T-helper 2 cell treated with Interferon-gamma antibody and Interleukin-4, amounts not matched to agents 100 ng/mL and 5 ng/mL, for 36 hours (primary cell): Measurements from ENCODE around the gene GFOD1. TPM values are rescaled to one million over a fixed set of nuclear protein-coding genes. Genes with fewer than 3 reads are reported as not detected.

Experiments used
- intact Hi-C: fragments of 100-400 bp; cut with micrococcal nuclease; formaldehyde crosslinking; loops from one replicate; pipeline ENCODE4 v1.15.1; 2023
- total RNA-seq: library from RNA; stranded (reverse); gene quantifications from 2 replicates; pipeline ENCODE4 v1.2.3, GENCODE V29; 2022

GFOD1 gene, protein sequence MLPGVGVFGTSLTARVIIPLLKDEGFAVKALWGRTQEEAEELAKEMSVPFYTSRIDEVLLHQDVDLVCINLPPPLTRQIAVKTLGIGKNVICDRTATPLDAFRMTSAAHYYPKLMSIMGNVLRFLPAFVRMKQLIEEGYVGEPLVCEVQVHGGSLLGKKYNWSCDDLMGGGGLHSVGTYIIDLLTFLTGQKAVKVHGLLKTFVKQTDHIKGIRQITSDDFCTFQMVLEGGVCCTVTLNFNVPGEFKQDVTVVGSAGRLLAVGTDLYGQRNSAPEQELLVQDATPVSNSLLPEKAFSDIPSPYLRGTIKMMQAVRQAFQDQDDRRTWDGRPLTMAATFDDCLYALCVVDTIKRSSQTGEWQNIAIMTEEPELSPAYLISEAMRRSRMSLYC
- total RNA-seq, result 5.3 and 5.4 TPM in 2 replicates

DNA sequence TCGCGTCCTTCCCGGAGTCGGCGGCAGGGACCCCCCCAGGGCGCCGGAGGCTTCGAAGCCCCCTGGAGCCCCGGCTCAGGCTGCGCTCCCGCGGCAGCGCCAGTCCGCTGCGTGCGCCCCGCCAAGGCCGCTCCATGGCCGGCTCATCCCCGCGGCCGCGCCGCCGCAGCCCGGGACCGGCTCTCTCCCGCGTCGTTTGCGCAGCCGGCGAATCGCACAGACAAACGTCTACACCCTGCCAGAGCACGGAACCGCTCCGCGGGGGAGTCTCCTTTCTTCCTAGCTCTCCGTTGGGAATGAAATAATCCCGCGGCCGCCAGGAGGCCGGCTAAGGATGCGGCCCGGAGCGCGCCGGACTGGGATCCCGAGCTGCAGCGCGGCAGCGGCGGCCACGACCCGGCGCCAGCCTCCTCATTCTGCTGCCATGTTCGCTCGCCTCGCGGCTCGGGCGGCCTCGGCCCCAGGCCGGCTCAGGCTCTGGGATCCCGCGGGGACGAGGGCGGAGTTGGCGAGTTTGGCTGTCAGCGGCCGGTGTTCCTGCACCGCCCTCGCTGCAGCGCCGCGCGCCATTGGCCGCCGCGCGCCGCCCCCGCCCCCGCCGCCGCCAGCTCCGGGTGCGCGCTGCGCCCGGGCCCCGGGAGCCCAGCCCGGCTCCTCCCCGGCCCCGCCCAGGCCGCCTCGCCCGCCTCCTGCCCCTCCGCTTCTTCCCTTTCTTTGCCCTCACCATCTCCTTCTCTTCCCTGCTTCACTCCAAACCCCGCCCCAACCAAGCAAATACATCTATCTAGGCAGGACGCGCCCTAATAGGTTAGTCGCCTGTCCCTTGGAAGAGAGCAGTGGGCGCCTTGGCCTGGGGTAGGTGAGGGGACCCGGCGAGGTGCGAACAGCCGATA is at the start of gene GFOD1:
Gene GFOD1 (minus strand): TSS at position 479 of the 893 bp plus-strand sequence. CDS start 710 bp downstream, outside the sequence.
- intact Hi-C loops, result loop anchor here (1.0 to 2.0 kb wide), 4 partner anchors 33 to 159 kb away; partner anchors contain the start of genes NOL7 and TBC1D7

DNA sequence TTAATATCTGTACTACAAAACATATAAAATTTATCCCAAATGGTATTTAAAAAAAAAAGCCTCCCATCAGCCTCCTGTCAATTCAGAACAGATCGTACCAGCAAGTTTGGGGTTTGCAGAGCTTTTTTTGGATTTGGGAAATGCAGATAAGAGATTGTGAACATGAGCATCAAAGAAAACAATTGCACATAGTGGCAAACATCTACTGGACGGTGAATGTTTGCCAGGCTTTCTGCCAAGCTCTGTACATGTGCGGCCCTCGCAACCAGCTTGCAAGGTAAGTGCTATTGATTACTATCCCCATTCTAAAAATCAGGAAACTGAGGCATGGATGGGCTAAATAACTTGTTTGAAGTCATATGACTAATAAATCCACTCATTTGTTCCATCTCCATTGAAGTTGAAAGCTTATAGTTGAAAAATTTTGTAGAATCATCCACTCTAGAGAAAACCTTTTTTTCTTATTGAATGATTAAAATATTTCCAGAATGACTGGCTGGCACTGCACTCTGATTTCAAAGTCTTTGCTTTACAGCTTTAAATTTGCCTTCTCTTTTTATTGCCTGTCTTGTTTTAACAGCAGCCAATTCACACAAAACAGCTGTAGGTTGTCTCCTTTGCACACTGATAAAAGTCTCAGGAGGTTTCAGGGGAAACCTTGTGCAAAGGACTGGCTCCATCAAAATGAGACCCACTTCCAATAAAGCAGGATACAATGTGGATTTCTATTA is 49.6 kb upstream of the GFOD1 start:
- intact Hi-C loops, result no loop called here

DNA sequence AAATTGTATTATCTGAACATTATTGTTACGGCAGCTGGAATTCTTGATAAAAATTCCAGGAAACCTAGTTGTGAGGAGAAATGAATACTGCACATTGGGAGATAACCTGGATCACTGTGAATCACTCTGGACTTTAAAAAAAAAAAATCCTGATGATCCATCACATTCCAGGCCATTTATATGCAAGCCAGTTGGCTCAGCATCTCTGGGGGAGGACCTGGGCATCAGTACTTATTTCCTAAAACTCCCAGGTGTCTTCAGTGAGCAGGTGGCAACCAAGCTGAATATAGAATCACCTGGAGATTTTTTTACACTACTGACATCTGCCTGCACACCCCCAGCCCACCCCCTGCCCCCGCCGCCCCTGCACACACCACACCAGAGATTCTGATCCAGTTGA is 47.9 kb upstream of the GFOD1 start:
- intact Hi-C loops, result no loop called here

DNA sequence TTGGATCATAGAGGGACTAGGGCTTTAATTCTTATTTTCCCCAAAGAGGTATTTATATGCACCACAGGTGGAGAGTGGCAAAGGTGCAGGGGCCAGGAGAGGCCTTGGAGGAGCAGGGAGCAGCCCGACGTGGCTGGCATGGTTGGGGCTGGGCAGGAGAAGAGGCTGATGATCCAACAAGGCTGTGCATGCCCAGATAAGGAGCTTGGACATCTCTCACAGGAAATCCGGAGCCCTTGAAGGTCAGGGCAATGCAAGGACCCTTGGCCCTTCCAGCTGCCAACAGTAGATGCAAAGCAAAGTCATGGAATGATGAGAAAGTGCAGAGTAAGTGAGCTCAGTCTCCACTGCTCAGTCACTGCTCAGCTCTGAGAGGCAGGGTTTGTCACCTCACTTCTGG is 47.1 kb upstream of the GFOD1 start:
- intact Hi-C loops, result no loop called here

DNA sequence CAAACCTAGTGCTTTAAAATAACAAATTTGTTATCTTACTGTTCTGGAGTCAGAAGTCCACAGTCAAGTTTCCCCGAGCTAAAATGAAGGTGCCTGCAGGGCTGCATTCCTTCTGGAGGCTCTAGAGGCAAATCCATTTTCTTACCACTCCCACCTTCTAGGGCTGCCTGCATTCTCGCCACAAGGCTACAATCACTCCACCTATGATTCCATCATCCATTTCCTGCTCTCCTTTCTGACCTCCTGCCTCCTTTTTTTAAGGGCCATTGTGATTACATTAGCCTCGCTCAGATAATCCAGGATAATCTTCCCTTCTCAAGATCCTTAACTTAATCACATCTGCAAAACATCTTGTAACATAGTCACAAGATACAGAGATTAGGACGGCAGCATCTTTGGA is 44.6 kb upstream of the GFOD1 start:
- intact Hi-C loops, result no loop called here

DNA sequence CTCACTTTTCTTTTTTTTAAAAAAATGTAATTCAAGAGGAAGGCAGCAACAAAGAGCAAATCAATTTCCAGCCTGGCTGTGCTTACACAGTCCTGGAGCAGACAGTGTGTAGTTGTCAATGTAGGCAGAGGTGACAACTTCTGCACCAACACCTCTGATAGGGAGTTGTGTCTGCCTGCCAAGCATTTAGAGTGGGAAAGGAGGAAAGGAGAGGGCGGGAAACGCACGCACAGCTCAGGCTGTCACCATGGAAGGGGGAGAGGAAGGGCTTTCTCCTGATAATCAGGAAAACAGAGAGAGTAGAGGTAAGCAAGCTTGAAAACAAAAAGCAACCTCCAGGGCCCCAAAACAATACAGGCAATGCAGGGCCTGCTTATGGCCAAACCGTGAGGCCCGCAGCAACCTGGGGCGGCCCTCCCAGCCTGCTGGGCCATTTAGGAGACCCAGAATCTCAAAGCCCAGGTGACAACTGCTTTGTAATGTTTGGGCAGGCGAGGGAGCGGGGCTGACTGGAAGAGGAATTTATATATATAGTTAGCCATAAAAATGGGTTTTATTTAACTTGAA is 41.5 kb upstream of the GFOD1 start:
- intact Hi-C loops, result no loop called here

DNA sequence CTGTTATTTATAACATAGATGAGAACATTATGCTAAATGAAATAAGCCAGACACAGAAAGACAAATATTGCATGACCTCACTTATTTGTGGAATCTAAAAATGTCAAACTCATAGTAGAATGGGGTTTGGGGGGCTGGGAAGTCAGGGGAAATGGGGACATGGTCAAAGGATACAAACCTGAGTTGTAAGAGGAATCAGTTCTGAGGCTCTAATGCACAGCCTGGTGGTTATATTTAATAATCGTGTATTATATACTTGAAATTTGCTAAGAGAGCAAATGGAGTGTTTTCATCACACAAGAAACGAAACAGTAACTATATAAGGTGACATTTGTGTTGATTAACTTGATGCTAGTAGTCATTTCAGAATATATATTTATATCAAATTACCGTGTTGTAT is 40.8 kb upstream of the GFOD1 start:
- intact Hi-C loops, result no loop called here

DNA sequence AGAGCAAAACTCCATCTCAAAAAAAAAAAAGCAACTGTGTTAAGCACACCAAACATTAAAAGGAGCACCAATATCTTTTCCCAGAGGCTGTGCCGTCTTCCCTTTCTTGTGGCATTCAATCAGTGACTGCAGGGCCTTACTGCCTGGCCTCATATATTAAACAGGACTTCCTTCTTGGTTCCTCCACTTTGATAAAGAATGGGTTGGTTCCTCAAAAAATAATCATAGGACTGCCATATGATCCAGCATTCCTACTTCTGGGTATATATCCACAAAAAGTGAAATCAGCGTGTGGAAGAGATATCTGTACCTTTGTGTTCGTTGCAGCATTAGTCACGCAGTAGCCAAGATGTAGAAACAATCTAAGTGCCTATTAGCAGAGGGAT is 40.3 kb upstream of the GFOD1 start:
- intact Hi-C loops, result no loop called here

DNA sequence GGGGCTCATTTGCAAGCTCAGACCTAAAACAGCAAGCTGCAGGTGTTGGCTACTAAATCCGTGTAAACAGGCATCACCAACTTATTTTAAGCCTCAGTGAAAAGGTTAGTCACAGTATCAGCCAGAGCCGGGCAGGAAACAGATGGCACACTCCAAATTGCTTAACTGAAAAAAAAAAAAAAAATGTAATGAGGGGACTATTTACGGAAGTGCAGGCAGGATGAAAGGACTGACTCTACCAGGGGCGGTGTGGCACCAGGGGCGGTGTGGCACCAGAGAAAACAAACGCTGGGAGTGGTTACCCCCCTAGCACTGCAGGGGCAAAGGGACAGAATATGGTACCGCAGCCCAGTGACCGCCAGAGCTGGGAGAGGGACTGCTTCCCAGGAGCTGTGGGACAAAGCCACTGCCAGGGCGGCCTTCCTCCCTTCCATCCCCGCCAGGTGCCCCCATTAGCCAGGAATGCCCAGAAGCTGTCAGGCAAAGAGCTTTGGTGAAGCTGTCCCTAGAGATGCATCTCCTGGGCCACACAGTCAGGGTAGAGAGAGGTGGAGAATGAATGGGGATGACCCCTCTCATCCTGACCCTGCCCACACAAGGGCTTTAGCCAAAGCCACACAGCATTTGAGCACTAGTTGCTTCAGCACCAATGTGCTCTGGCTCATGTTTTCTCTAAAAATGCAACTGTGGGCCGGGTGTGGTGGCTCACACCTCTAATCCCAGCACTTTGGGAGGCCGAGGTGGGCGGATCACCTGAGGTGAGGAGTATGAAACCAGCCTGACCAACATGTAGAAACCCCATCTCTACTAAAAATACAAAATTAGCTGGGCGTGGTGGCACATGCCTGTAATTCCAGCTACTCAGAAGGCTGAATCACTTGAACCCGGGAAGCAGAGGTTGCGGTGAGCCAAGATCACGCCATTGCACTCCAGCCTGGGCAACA is 39.6 kb upstream of the GFOD1 start:
- intact Hi-C loops, result no loop called here

DNA sequence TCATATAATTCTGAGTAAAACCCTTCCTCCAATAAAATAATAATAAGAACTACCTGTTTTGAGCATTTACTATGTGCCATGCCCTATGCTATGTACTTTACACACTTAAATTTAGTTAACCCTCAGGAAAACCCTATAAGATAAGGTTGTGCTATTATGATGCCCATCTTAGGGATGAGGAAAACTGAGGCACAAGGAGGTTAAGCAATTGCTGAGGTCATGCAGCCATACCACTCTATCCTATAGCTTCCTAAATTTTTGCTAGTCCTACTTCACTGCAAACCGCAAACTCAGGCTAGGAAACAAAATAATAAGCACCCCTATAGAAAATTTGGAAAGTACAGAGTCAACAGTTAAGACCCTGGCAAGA is 38.9 kb upstream of the GFOD1 start:
- intact Hi-C loops, result no loop called here

DNA sequence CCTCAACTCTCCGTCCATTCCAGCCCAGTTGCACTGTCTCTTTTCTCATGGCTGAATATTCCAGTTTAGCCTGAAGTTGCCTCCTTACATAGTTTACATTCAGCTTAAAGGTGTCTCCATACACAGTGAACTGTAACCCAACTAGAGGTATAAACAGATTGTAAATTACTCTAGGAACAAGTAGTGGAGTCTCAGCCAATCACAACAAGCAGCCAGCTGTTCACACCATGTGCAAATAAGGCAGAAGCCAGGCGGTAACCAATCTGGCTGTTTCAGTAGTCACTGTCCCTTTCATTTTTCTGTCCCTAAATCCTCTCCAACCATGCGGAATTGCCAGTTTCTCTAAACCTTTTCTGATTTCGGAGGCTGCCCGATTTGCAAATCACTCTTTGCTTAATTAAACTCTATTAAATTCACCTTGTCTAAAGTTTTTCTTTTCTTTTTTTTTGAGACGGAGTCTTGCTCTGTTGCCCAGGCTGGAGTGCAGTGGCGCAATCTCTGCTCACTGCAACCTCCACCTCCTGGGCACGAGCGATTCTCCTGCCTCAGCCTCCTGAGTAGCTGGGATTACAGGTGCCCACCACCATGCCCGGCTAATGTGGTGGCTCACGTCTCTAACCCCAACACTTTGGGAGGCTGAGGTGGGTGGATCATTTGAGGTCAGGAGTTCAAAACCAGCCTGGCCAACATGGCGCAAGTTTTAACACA is 37.6 kb upstream of the GFOD1 start:
- intact Hi-C loops, result no loop called here

DNA sequence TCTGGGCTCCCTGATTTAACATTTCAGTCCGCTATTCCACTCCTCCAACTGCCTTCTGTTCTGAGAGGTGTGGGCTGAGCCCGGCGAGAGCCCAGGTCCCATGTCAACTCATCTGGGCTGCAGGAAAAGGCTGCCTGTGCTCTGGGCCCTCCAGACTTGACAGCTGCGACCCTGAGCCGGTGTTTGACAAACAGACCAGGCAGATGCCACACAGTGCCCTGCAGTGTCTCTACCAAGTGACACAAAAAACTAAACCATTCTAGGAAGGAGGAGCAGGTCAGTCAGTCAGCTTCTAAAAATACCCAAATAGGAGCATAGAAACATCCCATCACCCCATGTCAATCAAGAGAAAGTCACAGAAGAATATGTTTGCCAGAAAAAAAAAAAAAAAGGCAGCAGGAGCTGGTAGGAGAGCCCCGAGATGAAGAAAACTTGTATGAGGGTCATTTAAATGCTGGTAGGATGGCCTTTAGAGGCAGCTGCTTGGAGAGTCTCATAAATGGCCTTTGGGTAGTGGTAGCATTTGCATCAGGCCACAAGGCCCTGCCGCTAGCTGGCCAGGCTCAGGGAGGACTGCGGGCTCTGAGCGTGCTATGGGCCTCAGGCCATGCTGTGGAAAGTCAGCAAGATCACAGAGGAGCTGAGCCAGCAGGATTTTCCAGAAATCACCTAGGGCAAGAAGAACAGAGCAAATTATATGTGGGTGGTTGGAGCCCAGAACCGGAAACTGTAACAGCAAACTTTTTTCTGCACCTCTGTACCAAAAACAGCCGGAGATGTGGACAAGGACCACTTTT is 36.6 kb upstream of the GFOD1 start:
- intact Hi-C loops, result no loop called here

DNA sequence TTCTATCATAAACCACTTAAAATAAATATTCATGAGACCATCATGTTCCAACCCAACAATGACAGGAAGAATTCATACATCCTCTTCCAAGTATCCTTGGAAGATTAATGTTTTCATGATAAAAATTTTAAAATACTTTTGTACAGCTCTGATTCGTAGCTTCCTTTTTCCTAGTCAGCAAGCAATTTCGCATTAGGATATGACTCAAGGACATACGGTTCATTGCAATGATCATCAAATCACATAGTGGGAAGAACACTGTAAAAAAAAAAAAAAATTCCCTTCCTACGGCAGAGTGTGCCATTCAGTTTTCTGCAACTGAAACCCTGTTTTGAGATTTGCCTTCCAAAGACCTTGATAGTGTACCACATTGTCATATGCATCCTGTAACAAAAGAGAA is 35.3 kb upstream of the GFOD1 start:
- intact Hi-C loops, result no loop called here

DNA sequence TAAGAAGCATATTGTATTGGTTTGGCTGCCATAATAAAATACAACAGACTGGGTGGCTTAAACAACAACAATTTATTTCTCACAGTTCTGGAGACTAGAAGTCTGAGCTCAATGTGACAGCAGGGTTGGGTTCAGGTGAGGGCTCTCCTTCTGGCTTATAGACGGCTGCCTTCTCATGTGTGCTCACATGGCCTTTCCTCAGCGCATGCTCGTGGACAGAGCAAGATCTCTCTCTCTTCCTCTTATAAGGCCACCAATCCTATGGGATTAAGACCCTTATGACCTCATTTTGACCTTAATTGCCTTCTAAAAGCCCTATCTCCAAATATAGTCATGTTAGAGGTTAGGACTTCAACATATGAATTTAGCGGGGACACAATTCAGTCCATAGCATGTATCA is 32.4 kb upstream of the GFOD1 start:
- intact Hi-C loops, result no loop called here

DNA sequence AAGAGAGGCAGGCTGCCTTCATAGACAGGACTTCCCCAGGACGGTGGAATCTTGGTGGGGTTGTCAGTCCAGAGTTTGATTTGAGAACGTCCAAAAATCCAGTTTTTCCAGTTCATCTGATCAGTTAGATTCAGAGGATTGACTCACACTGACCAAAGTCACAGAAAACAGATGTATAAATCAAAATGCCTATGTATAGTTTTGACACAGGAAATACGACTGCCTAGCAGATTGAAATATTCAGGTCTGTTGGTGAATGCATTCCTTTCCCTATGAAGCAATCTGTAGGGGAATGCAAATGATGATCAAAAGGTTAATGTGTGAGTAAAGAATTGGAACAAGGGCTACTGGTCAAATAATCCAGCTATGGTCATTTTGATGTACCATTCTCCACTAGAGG is 29.7 kb upstream of the GFOD1 start:
- intact Hi-C loops, result no loop called here

DNA sequence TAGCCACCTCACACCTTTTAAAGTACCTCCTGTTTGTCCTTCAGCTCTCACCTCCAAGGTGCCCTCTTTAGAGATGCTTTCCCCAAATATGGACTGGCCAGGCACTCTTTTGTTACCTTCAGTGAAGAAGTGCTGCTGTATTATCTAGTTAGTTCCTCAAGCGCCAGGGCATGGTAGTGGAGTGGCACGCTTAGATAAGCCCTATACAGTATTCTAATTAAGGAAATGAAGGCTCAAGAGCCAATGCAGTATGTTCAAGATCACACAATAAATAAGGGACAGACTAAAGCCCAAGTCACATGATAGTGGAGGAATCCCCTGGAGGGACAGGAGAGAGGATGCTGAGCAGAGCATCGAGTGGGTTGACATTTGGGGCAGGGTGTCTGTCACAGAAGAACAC is 28.5 kb upstream of the GFOD1 start:
- intact Hi-C loops, result no loop called here

DNA sequence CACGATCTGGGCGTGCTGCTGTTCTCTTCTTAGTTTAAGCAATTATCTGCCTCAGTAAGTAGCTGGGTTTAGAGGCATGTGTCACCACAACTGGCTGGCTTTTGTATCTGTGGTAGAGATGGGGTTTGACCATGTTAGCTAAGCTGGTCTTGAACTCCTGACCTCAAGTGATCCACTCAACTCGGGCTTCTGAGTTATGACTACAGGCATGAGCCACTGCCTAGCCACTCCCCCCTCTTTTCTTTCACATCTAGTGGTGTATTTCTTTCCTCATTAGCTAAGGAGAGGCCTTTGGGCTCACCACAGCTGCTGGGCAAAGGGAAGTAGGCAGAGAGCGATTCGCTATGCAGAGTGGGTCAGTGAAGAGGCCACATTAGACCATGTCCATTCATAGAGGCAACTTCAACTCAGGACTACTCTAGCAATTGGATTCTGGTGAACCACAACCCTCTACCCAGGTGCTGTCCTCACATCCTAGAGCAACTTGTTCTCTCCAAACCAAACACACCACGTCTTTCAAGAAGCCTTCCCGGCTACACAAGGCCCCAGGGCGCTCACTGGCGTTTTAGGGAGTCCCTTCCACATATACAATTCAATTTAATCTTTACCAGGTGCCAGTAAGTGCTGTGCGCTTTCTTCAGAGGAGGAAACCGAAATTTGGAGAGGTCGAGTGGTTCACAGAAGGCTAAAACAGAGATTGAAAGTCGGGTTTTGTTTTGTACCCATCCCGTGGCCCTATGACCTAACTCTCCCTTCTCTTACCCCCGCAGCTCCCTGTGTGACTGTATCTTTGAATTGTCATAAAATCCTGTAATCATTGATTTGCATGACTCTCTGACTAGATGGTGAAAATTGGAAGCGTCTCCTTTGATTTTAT is 26.5 kb upstream of the GFOD1 start:
- intact Hi-C loops, result no loop called here

DNA sequence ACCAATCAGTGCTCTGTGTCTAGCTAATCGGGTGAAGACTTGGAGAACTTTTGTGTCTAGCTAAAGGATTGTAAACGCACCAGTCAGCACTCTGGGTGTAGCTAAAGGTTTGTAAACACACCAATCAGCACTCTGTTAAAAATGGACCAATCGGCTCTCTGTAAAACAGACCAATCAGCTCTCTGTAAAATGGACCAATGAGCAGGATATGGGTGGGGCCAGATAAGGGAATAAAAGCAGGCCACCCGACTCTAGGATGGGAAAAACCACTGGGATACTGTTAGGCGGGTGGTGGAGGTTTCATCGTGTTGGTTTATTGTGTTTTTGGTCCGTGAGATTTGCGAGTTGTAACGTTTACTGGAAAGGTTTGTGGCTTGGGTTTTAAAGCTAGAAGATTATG is 25.5 kb upstream of the GFOD1 start:
- intact Hi-C loops, result no loop called here
